AG09319 (cell line): ENCODE data around the gene NR1I3.
A peak's percentile ranks its signal among the peaks of the same experiment; 100 is the strongest.
"Not testable (repeated sequence)": the region's sequence is repeated elsewhere in the genome, so short reads cannot be mapped to it uniquely, and the experiment has no call there.

Source experiments
- DNase-seq: peaks from one replicate; pipeline ENCODE4 v3.0.0-alpha.2; 2010; ENCODE audit warnings: low read depth; ENCODE audit errors: extremely low read depth
- CTCF ChIP-seq: IDR thresholded peaks from 2 replicates; pipeline ENCODE4 v1.5.1; 2011; ENCODE audit warnings: low read depth, mild to moderate bottlenecking, inconsistent platforms, low read length, moderate library complexity

NR1I3 gene

GRCh38 chr1:161228032-161228431, 10.0 kb downstream of the NR1I3 start:
- TF ChIP-seq CTCF = no peak
- DNase-seq = no peak

- peak; percentile 77 for TF ChIP-seq CTCF
- peak; percentile 52 for DNase-seq
Measured at GRCh38 chr1:161227196-161227871, 10.7 kb downstream of the NR1I3 start.

- no peak for DNase-seq
- no peak for TF ChIP-seq CTCF
Measured at GRCh38 chr1:161226759-161227158, 11.2 kb downstream of the NR1I3 start.

- DNase-seq = no peak
- TF ChIP-seq CTCF = no peak
Measured at GRCh38 chr1:161226320-161226711, 11.7 kb downstream of the NR1I3 start.

GRCh38 chr1:161225534-161226319, 12.3 kb downstream of the NR1I3 start, which contains the start of gene TOMM40L:
TOMM40L (plus strand) TSS chr1:161226060; CDS start chr1:161226490, 430 bp downstream.
- peak; percentile 73 for TF ChIP-seq CTCF
- DNase-seq = peak; percentile 100

- TF ChIP-seq CTCF = no peak
- DNase-seq = no peak
Measured at GRCh38 chr1:161225178-161225533, 12.8 kb downstream of the NR1I3 start.

- DNase-seq = not testable (repeated sequence)
Measured at GRCh38 chr1:161224695-161225087, 13.3 kb downstream of the NR1I3 start.
